DOHH2 (cell line): ENCODE data around the gene PDE4A.
A peak's percentile ranks its signal among the peaks of the same experiment; 100 is the strongest.

ENCODE experiments used
- H3F3A ChIP-seq: fragments of 200-600 bp; sonication (generic), shearing (Covaris generic); 2 replicates; pipeline ENCODE4 v1.6.0; 2016; ENCODE audit warnings: antibody characterized with exemption, mild to moderate bottlenecking; ENCODE audit not compliant: control insufficient read depth, insufficient read depth
- H3K27ac ChIP-seq: fragments of 200-600 bp; sonication (generic); 2 replicates; pipeline ENCODE4 v1.5.1; 2014; ENCODE audit warnings: low read depth, mild to moderate bottlenecking, low read length, moderate library complexity
- H3K27me3 ChIP-seq: fragments of 200-600 bp; sonication (generic); 2 replicates; pipeline ENCODE4 v1.6.1; 2014; ENCODE audit warnings: mild to moderate bottlenecking, low read length, mixed read lengths; ENCODE audit not compliant: control insufficient read depth
- H3K36me3 ChIP-seq: fragments of 200-600 bp; sonication (generic); 2 replicates; pipeline ENCODE4 v1.6.1; 2014; ENCODE audit warnings: mild to moderate bottlenecking, low read length, moderate library complexity, mixed read lengths; ENCODE audit not compliant: control insufficient read depth
- H3K4me1 ChIP-seq: fragments of 200-600 bp; sonication (generic); 2 replicates; pipeline ENCODE4 v1.6.1; 2014; ENCODE audit warnings: mild to moderate bottlenecking, low read length, mixed read lengths; ENCODE audit not compliant: control insufficient read depth
- H3K4me2 ChIP-seq: fragments of 200-600 bp; sonication (generic); 2 replicates; pipeline ENCODE4 v1.6.0; 2014; ENCODE audit warnings: mild to moderate bottlenecking, low read length, moderate library complexity
- H3K4me3 ChIP-seq: fragments of 200-600 bp; sonication (generic); 2 replicates; pipeline ENCODE4 v1.5.1; 2014; ENCODE audit warnings: mild to moderate bottlenecking, low read length, mixed read lengths
- H3K79me2 ChIP-seq: fragments of 200-600 bp; sonication (generic); 2 replicates; pipeline ENCODE4 v1.6.1; 2014; ENCODE audit warnings: mild to moderate bottlenecking, low read length, mixed read lengths; ENCODE audit not compliant: control insufficient read depth
- H3K9me2 ChIP-seq: fragments of 200-600 bp; sonication (generic); replicated peaks from 2 replicates; pipeline ENCODE4 v1.6.1; 2014; ENCODE audit warnings: mild to moderate bottlenecking, low read length, mixed read lengths; ENCODE audit not compliant: control insufficient read depth
- H3K9me3 ChIP-seq: fragments of 200-600 bp; sonication (generic); 2 replicates; pipeline ENCODE4 v1.6.1; 2014; ENCODE audit warnings: antibody characterized with exemption, low read length, mixed read lengths; ENCODE audit not compliant: control insufficient read depth, insufficient read depth
- H4K20me1 ChIP-seq: fragments of 200-600 bp; sonication (generic); 2 replicates; pipeline ENCODE4 v1.6.0; 2014; ENCODE audit warnings: low read depth, mild to moderate bottlenecking, antibody characterized with exemption, low read length, moderate library complexity; ENCODE audit not compliant: control insufficient read depth, insufficient read depth
- CTCF ChIP-seq: fragments of 200-600 bp; sonication (generic); IDR thresholded peaks from one replicate; pipeline ENCODE4 v1.5.1; 2014; ENCODE audit warnings: antibody characterized with exemption, mild to moderate bottlenecking, low read depth, low read length; ENCODE audit not compliant: poor library complexity, severe bottlenecking
- EZH2phosphoT487 ChIP-seq: fragments of 200-600 bp; sonication (generic); IDR thresholded peaks from 2 replicates; pipeline ENCODE4 v1.6.1; 2017; ENCODE audit warnings: borderline replicate concordance, mild to moderate bottlenecking, antibody characterized with exemption, low read length, moderate library complexity, mixed read lengths

PDE4A gene

GRCh38 chr19:10419646-10420443 lies 493 bp upstream of the PDE4A start:
- Histone ChIP-seq H3K4me1 (peaks cover 78% of the 10 kb centered on the region), H4K20me1 (peaks cover 15% of the 10 kb centered on the region), H3K9me2 (no peaks in the 10 kb centered on the region), H3K4me3 (peak overlapping the region; percentile 88), H3F3A (peaks cover 31% of the 10 kb centered on the region), H3K27ac (peak overlapping the region; percentile 92), H3K36me3 (peaks cover 33% of the 10 kb centered on the region), H3K79me2 (peaks cover 90% of the 10 kb centered on the region), H3K4me2 (peak overlapping the region; percentile 80), H3K9me3 (no peaks in the 10 kb centered on the region), H3K27me3 (no peaks in the 10 kb centered on the region)
- no peak for TF ChIP-seq EZH2phosphoT487
- TF ChIP-seq CTCF = no peak

GRCh38 chr19:10421240-10422045 lies 1.1 kb downstream of the PDE4A start:
- 0 out of 2 replicates have a peak overlapping the region, but pooled peaks have one; percentile 92 for H3K27ac ChIP-seq
- H3K9me3 ChIP-seq = no peaks in the 10 kb centered on the region
- H3K27me3 ChIP-seq = no peaks in the 10 kb centered on the region
- H3K9me2 ChIP-seq = no peaks in the 10 kb centered on the region
- peak overlapping the region; percentile 88 for H3K4me3 ChIP-seq
- H3K79me2 ChIP-seq = peaks cover 92% of the 10 kb centered on the region
- H3F3A ChIP-seq = peaks cover 27% of the 10 kb centered on the region
- H3K36me3 ChIP-seq = peaks cover 28% of the 10 kb centered on the region
- TF ChIP-seq CTCF (peak; percentile 46), EZH2phosphoT487 (no peak)
- H4K20me1 ChIP-seq = peaks cover 15% of the 10 kb centered on the region
- peak overlapping the region; percentile 99 for H3K4me2 ChIP-seq
- H3K4me1 ChIP-seq = peaks cover 77% of the 10 kb centered on the region

- H3K9me3 ChIP-seq = no peaks in the 10 kb centered on the region
- TF ChIP-seq CTCF = no peak
- no peak for TF ChIP-seq EZH2phosphoT487
- H3K27ac ChIP-seq = 0 out of 2 replicates have a peak overlapping the region, but pooled peaks have one; percentile 92
- peaks cover 28% of the 10 kb centered on the region for H3K36me3 ChIP-seq
- peak overlapping the region; percentile 99 for H3K4me2 ChIP-seq
- H3K4me1 ChIP-seq = peaks cover 79% of the 10 kb centered on the region
- peaks cover 17% of the 10 kb centered on the region for H4K20me1 ChIP-seq
- H3K4me3 ChIP-seq = peak overlapping the region; percentile 88
- peaks cover 27% of the 10 kb centered on the region for H3F3A ChIP-seq
- H3K79me2 ChIP-seq = peaks cover 96% of the 10 kb centered on the region
- H3K9me2 ChIP-seq = no peaks in the 10 kb centered on the region
- H3K27me3 ChIP-seq = no peaks in the 10 kb centered on the region
Observed at GRCh38 chr19:10422046-10422461, 1.7 kb downstream of the PDE4A start.
